Neural cell (in vitro differentiated cells): ENCODE results near the gene TAB2. TPM values are rescaled to one million over a fixed set of nuclear protein-coding genes. Genes with fewer than 3 reads are reported as not detected.

Experiments
- H2AFZ ChIP-seq: fragments of 200-600, 300-800 bp; sonication (generic), shearing (Covaris generic); 2 replicates; pipeline ENCODE4 v1.6.0; 2014; ENCODE audit warnings: low read depth, mild to moderate bottlenecking, antibody characterized with exemption, low read length, moderate library complexity
- H3F3A ChIP-seq: fragments of 200-600 bp; shearing (Covaris generic); 2 replicates; pipeline ENCODE4 v1.6.1; 2016; ENCODE audit warnings: mild to moderate bottlenecking, moderate library complexity, mixed read lengths, antibody characterized with exemption, low read length; ENCODE audit not compliant: insufficient read depth, poor library complexity, severe bottlenecking
- H3K27ac ChIP-seq: fragments of 200-600, 300-800 bp; sonication (generic), shearing (Covaris generic); 2 replicates; pipeline ENCODE4 v1.5.1; 2014; ENCODE audit warnings: mild to moderate bottlenecking, low read length, moderate library complexity
- H3K27me3 ChIP-seq: fragments of 300-800, 200-600 bp; sonication (generic), shearing (Covaris generic); 2 replicates; pipeline ENCODE4 v1.6.0; 2014; ENCODE audit warnings: mild to moderate bottlenecking, low read depth, low read length, moderate library complexity; ENCODE audit not compliant: insufficient read depth
- H3K36me3 ChIP-seq: fragments of 300-800, 200-600 bp; sonication (generic), shearing (Covaris generic); 2 replicates; pipeline ENCODE4 v1.5.1; 2014; ENCODE audit warnings: mild to moderate bottlenecking, antibody characterized with exemption, low read length, moderate library complexity; ENCODE audit not compliant: insufficient read depth
- H3K4me2 ChIP-seq: fragments of 300-800, 200-600 bp; sonication (generic), shearing (Covaris generic); 2 replicates; pipeline ENCODE4 v1.6.0; 2014; ENCODE audit warnings: mild to moderate bottlenecking, low read length
- H3K4me3 ChIP-seq: fragments of 300-800, 200-600 bp; sonication (generic), shearing (Covaris generic); 2 replicates; pipeline ENCODE4 v1.5.1; 2014; ENCODE audit warnings: mild to moderate bottlenecking, low read length, moderate library complexity
- H3K79me2 ChIP-seq: fragments of 200-600 bp; shearing (Covaris generic); replicated peaks from 2 replicates; pipeline ENCODE4 v1.6.0; 2014; ENCODE audit warnings: mild to moderate bottlenecking, low read length, moderate library complexity; ENCODE audit not compliant: insufficient read depth
- H3K9ac ChIP-seq: fragments of 300-800, 200-600 bp; sonication (generic), shearing (Covaris generic); 2 replicates; pipeline ENCODE4 v1.6.1; 2016; ENCODE audit warnings: mild to moderate bottlenecking, low read length, mixed read lengths
- H3K9me2 ChIP-seq: fragments of 200-600 bp; shearing (Covaris generic); 2 replicates; pipeline ENCODE4 v1.6.1; 2016; ENCODE audit warnings: mild to moderate bottlenecking, low read length, mixed read lengths; ENCODE audit not compliant: insufficient read depth
- H3K9me3 ChIP-seq: fragments of 200-600, 300-800 bp; sonication (generic), shearing (Covaris generic); 2 replicates; pipeline ENCODE4 v1.6.1; 2016; ENCODE audit warnings: mild to moderate bottlenecking, mixed run types, low read length, moderate library complexity, mixed read lengths
- H4K20me1 ChIP-seq: fragments of 200-600 bp; shearing (Covaris generic); 2 replicates; pipeline ENCODE4 v1.6.1; 2016; ENCODE audit warnings: mild to moderate bottlenecking, mixed run types; ENCODE audit not compliant: insufficient read depth
- CTCF ChIP-seq: fragments of 450-650 bp; IDR thresholded peaks from 2 replicates; pipeline ENCODE4 v1.5.1; 2014; ENCODE audit warnings: antibody characterized with exemption, mild to moderate bottlenecking, moderate library complexity; ENCODE audit not compliant: poor library complexity, severe bottlenecking
- EP300 ChIP-seq: fragments of 450-650 bp; conservative IDR thresholded peaks from 2 replicates; pipeline ENCODE4 v1.6.1; 2014; ENCODE audit warnings: antibody characterized with exemption, mild to moderate bottlenecking, moderate library complexity; ENCODE audit not compliant: poor library complexity, severe bottlenecking
- EZH2 ChIP-seq: fragments of 200-600, 300-800 bp; shearing (Covaris generic), sonication (generic); IDR thresholded peaks from 2 replicates; pipeline ENCODE4 v1.6.1; 2014; ENCODE audit warnings: antibody characterized with exemption, low read length, borderline replicate concordance, mild to moderate bottlenecking; ENCODE audit not compliant: insufficient read depth, poor library complexity, severe bottlenecking
- MXI1 ChIP-seq: fragments of 450-650 bp; conservative IDR thresholded peaks from 2 replicates; pipeline ENCODE4 v1.6.1; 2014; ENCODE audit warnings: antibody characterized with exemption, mild to moderate bottlenecking; ENCODE audit not compliant: poor library complexity, severe bottlenecking
- POLR2AphosphoS5 ChIP-seq: IDR thresholded peaks from 2 replicates; pipeline ENCODE4 v1.6.1; 2012
- RAD21 ChIP-seq: fragments of 450-650 bp; conservative IDR thresholded peaks from 2 replicates; pipeline ENCODE4 v1.6.1; 2014; ENCODE audit warnings: antibody characterized with exemption, mild to moderate bottlenecking, moderate library complexity
- REST ChIP-seq: IDR thresholded peaks from 2 replicates; pipeline ENCODE4 v1.6.1; 2012; ENCODE audit warnings: borderline replicate concordance
- SMC3 ChIP-seq: fragments of 450-650 bp; conservative IDR thresholded peaks from 2 replicates; pipeline ENCODE4 v1.6.1; 2014; ENCODE audit warnings: antibody characterized with exemption, mild to moderate bottlenecking, moderate library complexity; ENCODE audit not compliant: poor library complexity
- TAF1 ChIP-seq: IDR thresholded peaks from 2 replicates; pipeline ENCODE4 v1.6.1; 2012; ENCODE audit warnings: low read depth
- polyA plus RNA-seq: library from polyadenylated mRNA; depleted of rRNA; stranded (reverse); fragments of >200 nt; gene quantifications from 2 replicates; pipeline ENCODE4 v1.2.3, GENCODE V29; 2014

The TAB2 gene
- polyA plus RNA-seq, 1 donor from 2014 or later, result 27.6 TPM

GRCh38 chr6:149422581-149422980 lies 105.1 kb downstream of the TAB2 start:
- no peak overlapping the region for H3K27ac ChIP-seq
- no peaks in the 10 kb centered on the region for H4K20me1 ChIP-seq
- no peak for TF ChIP-seq EZH2
- no peak for TF ChIP-seq RAD21
- TF ChIP-seq REST, result no peak
- TF ChIP-seq CTCF, result no peak
- no peak for TF ChIP-seq TAF1
- TF ChIP-seq EP300, result no peak
- no peak for TF ChIP-seq SMC3
- TF ChIP-seq MXI1, result no peak
- no peak for TF ChIP-seq POLR2AphosphoS5
- no peak overlapping the region for H3K4me2 ChIP-seq
- H3K79me2 ChIP-seq, result no peaks in the 10 kb centered on the region
- H3F3A ChIP-seq, result no peaks in the 10 kb centered on the region
- H3K9ac ChIP-seq, result no peak overlapping the region
- no peak overlapping the region for H3K4me3 ChIP-seq
- no peaks in the 10 kb centered on the region for H3K36me3 ChIP-seq
- H3K27me3 ChIP-seq, result no peaks in the 10 kb centered on the region
- no peaks in the 10 kb centered on the region for H3K9me2 ChIP-seq
- no peaks in the 10 kb centered on the region for H3K9me3 ChIP-seq
- no peak overlapping the region for H2AFZ ChIP-seq

GRCh38 chr6:149423964-149424440 lies 106.5 kb downstream of the TAB2 start:
- TF ChIP-seq TAF1, result no peak
- no peak for TF ChIP-seq POLR2AphosphoS5
- TF ChIP-seq REST, result no peak
- no peak for TF ChIP-seq EZH2
- TF ChIP-seq RAD21, result no peak
- no peak for TF ChIP-seq MXI1
- no peak for TF ChIP-seq EP300
- no peak for TF ChIP-seq SMC3
- TF ChIP-seq CTCF, result no peak
- Histone ChIP-seq H3K4me3 (no peak overlapping the region), H3K27ac (no peak overlapping the region), H4K20me1 (no peaks in the 10 kb centered on the region), H3K27me3 (no peaks in the 10 kb centered on the region), H3K9me3 (no peaks in the 10 kb centered on the region), H2AFZ (no peak overlapping the region), H3K9me2 (no peaks in the 10 kb centered on the region), H3K36me3 (no peaks in the 10 kb centered on the region), H3K9ac (no peak overlapping the region), H3F3A (no peaks in the 10 kb centered on the region), H3K79me2 (no peaks in the 10 kb centered on the region), H3K4me2 (no peak overlapping the region)
